Measurements from ENCODE around the gene POLR3C. TPM values are rescaled to one million over a fixed set of nuclear protein-coding genes. Genes with fewer than 3 reads are reported as not detected.

Gene POLR3C
- total and polyA plus RNA-seq, 10 of the 15 experiments (the other 5 are each of a cell fraction or from before 2014, with no cell fraction given): 13.0 to 44.8 (median 34.8) TPM

DNA sequence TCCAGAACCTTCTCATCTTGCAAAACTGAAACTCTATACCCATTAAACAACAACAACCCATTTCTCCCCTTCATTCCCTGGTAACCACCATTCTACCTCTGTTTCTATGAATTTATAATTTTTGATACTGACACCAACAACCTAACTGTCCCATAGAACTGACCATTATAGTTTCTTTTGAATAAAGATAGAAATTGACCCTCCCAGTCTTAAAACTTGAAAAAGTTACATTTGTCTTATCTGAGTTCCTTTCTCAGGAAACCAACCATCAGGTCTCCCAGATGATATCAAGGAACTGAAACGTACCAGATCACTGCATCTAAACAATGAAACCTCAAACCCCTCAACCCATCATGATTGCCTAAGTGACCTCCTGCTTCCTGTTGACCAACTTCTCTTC, 27.2 kb upstream of the POLR3C start (continued):
- no peak for TF ChIP-seq ZBTB4 (CRISPR knock-in tag; IDR thresholded peaks at IDR 0.05)
- no peak for TF ChIP-seq TAF1 (IDR thresholded peaks at IDR 0.05; ENCODE audit: borderline replicate concordance, low read depth, low read length)
- TF ChIP-seq YBX1 (IDR thresholded peaks at IDR 0.05): no peak
- TF ChIP-seq IRF3 (IDR thresholded peaks at IDR 0.05): no peak
- no peak for TF ChIP-seq NFXL1 (IDR thresholded peaks at IDR 0.05; ENCODE audit: borderline replicate concordance)
- TF ChIP-seq CHD4 (IDR thresholded peaks at IDR 0.05): no peak
- TF ChIP-seq TCF7 (IDR thresholded peaks at IDR 0.05; ENCODE audit: borderline replicate concordance): no peak
- no peak for TF ChIP-seq SP1 (IDR thresholded peaks at IDR 0.05; ENCODE audit: low read depth, low read length)
- TF ChIP-seq FOXM1 (IDR thresholded peaks at IDR 0.05; ENCODE audit: low read depth, low read length): no peak
- TF ChIP-seq ETV6 (conservative IDR thresholded peaks at IDR 0.05 in 1 of 2, IDR thresholded peaks at IDR 0.05 in 1 of 2; ENCODE audit: borderline replicate concordance in 1 of 2, low read depth in 1 of 2): no peak
- TF ChIP-seq PML (IDR thresholded peaks at IDR 0.05; ENCODE audit: low read length): no peak
- no peak for TF ChIP-seq POLR2AphosphoS5 (IDR thresholded peaks at IDR 0.05; ENCODE audit: low read length)

Measured in GM12878 (cell line).